HepG2 (cell line): ENCODE data around the gene SDC4. TPM values are rescaled to one million over a fixed set of nuclear protein-coding genes. Genes with fewer than 3 reads are reported as not detected.
A peak's percentile ranks its signal among the peaks of the same experiment; 100 is the strongest.

Experiments used
- ETV5 ChIP-seq: IDR thresholded peaks from 2 replicates; pipeline ENCODE4 v1.6.1; 2018; ENCODE audit warnings: missing biosample characterization, missing genetic modification reagents, inconsistent platforms, borderline replicate concordance
- FOXP1 ChIP-seq, 2 experiments: fragments of 450-650 bp in 1 of 2; IDR thresholded peaks; 2 replicates each; pipeline ENCODE4 v1.6.1; 2017 to 2018; ENCODE audit warnings: antibody characterized with exemption in 1 of 2
- GFI1 ChIP-seq: sonication (generic); formaldehyde crosslinking; IDR thresholded peaks from 2 replicates; pipeline ENCODE4 v1.5.0; 2020; ENCODE audit warnings: missing genetic modification reagents, mild to moderate bottlenecking, borderline replicate concordance
- KAT8 ChIP-seq: IDR thresholded peaks from 2 replicates; pipeline ENCODE4 v1.6.1; 2016; ENCODE audit warnings: missing genetic modification reagents, missing compliant biosample characterization
- MIER3 ChIP-seq: IDR thresholded peaks from 2 replicates; pipeline ENCODE4 v1.6.1; 2016; ENCODE audit warnings: missing compliant biosample characterization, borderline replicate concordance
- RELA ChIP-seq: sonication (generic); formaldehyde crosslinking; IDR thresholded peaks from 2 replicates; pipeline ENCODE4 v1.4.0; 2020; ENCODE audit warnings: missing genetic modification reagents
- RNF2 ChIP-seq: fragments of 450-650 bp; conservative IDR thresholded peaks from 2 replicates; pipeline ENCODE4 v1.6.1; 2016; ENCODE audit warnings: low read depth
- SMYD3 ChIP-seq: sonication (generic); formaldehyde crosslinking; IDR thresholded peaks from 2 replicates; pipeline ENCODE4 v1.8.1; 2023; ENCODE audit warnings: mild to moderate bottlenecking, missing genetic modification reagents
- SOX5 ChIP-seq: IDR thresholded peaks from 2 replicates; pipeline ENCODE4 v1.6.1; 2016; ENCODE audit warnings: borderline replicate concordance
- TBX2 ChIP-seq: sonication (generic); formaldehyde crosslinking; IDR thresholded peaks from 2 replicates; pipeline ENCODE4 v1.5.0; 2020; ENCODE audit warnings: missing genetic modification reagents, mild to moderate bottlenecking, borderline replicate concordance
- TOE1 ChIP-seq: sonication (generic); formaldehyde crosslinking; IDR thresholded peaks from 2 replicates; pipeline ENCODE4 v1.4.0; 2020; ENCODE audit warnings: mild to moderate bottlenecking, missing genetic modification reagents
- XRCC5 ChIP-seq: fragments of 200-400 bp; formaldehyde crosslinking; optimal IDR thresholded peaks from 2 replicates; pipeline ENCODE3; 2017; ENCODE audit warnings: mild to moderate bottlenecking, low read length
- ZNF510 ChIP-seq: sonication (generic); formaldehyde crosslinking; IDR thresholded peaks from 2 replicates; pipeline ENCODE4 v1.4.0; 2020; ENCODE audit warnings: low read depth, mild to moderate bottlenecking, missing genetic modification reagents
- ZNF709 ChIP-seq: sonication (generic); formaldehyde crosslinking; IDR thresholded peaks from 2 replicates; pipeline ENCODE4 v1.5.0; 2020; ENCODE audit warnings: mild to moderate bottlenecking, missing genetic modification reagents
- ZNF891 ChIP-seq: sonication (generic); formaldehyde crosslinking; IDR thresholded peaks from 2 replicates; pipeline ENCODE4 v1.5.0; 2020; ENCODE audit warnings: mild to moderate bottlenecking, missing genetic modification reagents
- ZSCAN25 ChIP-seq: sonication (generic); formaldehyde crosslinking; IDR thresholded peaks from 2 replicates; pipeline ENCODE4 v1.8.0; 2022; ENCODE audit warnings: mild to moderate bottlenecking, missing genetic modification reagents
- polyA plus RNA-seq, 8 experiments: library from polyadenylated mRNA; depleted of rRNA in 3 of 8; stranded (reverse) in 7 of 8; unstranded in 1 of 8; fragments of >200 nt; fragmentation: Illumina TruSeq in 4 of 8; extraction: Trizol in 4 of 8; gene quantifications; 2 replicates each; pipeline versions ENCODE4 v1.2.1 to v1.2.3, GENCODE V29; 2011 to 2016; ENCODE audit warnings: low read depth in 4 of 8, missing spikeins in 1 of 8, mixed read lengths in 1 of 8; ENCODE audit not compliant: insufficient read depth in 1 of 8
- total RNA-seq, 5 experiments: library from RNA; depleted of rRNA; stranded (reverse); fragments of >200 nt; fragmentation: Illumina TruSeq; extraction: Trizol; gene quantifications; 2 replicates each; pipeline ENCODE4 v1.2.3, GENCODE V29; 2016; ENCODE audit warnings: low read depth in 1 of 5
- TF ChIP-seq, protein P1 (sequence below): sonication (generic); formaldehyde crosslinking; IDR thresholded peaks from 2 replicates; pipeline ENCODE4 v1.4.0; 2020; ENCODE audit warnings: missing genetic modification reagents
- TF ChIP-seq, protein P2 (sequence below), 2 experiments: fragments of 450-650 bp in 1 of 2; sonication (generic) in 1 of 2; formaldehyde crosslinking; IDR thresholded peaks; 2 replicates each; pipeline versions ENCODE4 v1.5.0 to v1.8.0; 2020 to 2022; ENCODE audit warnings: mild to moderate bottlenecking in 1 of 2, missing genetic modification reagents in 1 of 2
- TF ChIP-seq, protein P3 (sequence below): sonication (generic); formaldehyde crosslinking; conservative IDR thresholded peaks from 2 replicates; pipeline ENCODE4 v1.8.0; 2022; ENCODE audit warnings: mild to moderate bottlenecking, moderate library complexity, missing genetic modification reagents
- TF ChIP-seq, protein P4 (sequence below): sonication (generic); formaldehyde crosslinking; IDR thresholded peaks from 2 replicates; pipeline ENCODE4 v1.4.0; 2020; ENCODE audit warnings: missing genetic modification reagents, low read depth, mild to moderate bottlenecking, borderline replicate concordance
- TF ChIP-seq, protein P5 (sequence below): IDR thresholded peaks from 2 replicates; pipeline ENCODE4 v1.6.1; 2018; ENCODE audit warnings: missing genetic modification reagents, mild to moderate bottlenecking, missing compliant biosample characterization
- TF ChIP-seq, protein P6 (sequence below): sonication (generic); formaldehyde crosslinking; IDR thresholded peaks from 2 replicates; pipeline ENCODE4 v1.8.1; 2023; ENCODE audit warnings: mild to moderate bottlenecking, missing genetic modification reagents

Gene SDC4
- total and polyA plus RNA-seq, 2 of the 13 experiments (the other 11 are each of a cell fraction or from before 2014, with no cell fraction given), result 49.0 to 65.1 TPM

DNA sequence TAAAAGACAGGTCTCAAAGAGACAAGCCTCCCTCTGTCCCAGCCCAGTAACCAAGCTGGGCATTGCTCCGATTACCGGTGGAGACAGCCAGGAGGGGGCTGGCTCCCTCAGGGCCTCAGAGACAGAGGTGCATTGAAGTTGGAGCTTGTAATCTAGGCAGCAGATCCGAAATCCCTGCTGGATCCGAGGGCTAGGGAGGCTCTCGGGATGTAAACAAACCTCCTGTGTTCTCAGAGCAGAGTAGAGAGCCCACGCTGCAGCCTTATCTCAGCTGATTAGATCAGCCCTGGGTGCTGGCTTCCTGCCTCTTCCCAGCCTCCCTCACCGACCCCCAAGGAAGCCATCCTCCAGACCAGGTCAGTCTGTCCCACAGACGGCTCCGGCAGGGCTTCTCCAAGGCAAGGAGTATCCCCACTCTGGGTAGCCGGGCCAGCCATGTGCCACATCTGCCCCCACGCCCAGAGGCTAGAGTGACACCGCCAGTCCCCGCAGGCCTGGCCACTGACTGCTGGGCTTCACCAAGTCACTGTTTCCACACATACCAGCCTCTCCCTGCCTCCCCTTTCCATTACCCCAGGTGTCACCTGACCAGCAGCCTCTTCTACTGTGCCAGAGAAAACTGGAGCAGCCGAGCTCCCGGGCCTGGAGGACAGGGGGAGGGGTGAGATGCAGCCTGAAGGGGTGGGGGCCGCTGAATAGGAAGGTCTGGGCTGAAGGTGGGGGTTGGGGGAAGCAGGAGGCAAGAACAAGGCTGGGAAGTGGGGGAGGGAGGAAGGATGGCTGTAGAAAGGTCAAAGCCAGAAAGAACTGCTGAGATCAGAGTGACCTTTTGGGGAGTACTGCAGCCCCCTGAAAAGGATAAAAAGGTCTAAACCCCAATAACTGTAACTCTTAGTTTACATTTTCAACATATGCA lies 6.0 kb downstream of the SDC4 start (continued):
- TF ChIP-seq, protein P1, sequence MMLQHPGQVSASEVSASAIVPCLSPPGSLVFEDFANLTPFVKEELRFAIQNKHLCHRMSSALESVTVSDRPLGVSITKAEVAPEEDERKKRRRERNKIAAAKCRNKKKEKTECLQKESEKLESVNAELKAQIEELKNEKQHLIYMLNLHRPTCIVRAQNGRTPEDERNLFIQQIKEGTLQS (CRISPR knock-in tag), result no peak; the same call in 1 of the 2 replicates
- TF ChIP-seq GFI1 (CRISPR knock-in tag), result peak; percentile 64; the same call in 1 of the 2 replicates
- no peak for TF ChIP-seq TOE1 (CRISPR knock-in tag)
- TF ChIP-seq TBX2, result peak; percentile 84; the same call in 1 of the 2 replicates
- TF ChIP-seq, protein P2, sequence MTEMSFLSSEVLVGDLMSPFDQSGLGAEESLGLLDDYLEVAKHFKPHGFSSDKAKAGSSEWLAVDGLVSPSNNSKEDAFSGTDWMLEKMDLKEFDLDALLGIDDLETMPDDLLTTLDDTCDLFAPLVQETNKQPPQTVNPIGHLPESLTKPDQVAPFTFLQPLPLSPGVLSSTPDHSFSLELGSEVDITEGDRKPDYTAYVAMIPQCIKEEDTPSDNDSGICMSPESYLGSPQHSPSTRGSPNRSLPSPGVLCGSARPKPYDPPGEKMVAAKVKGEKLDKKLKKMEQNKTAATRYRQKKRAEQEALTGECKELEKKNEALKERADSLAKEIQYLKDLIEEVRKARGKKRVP (CRISPR knock-in tag; IDR thresholded peaks at IDR 0.05), result no peak
- TF ChIP-seq, protein P3, sequence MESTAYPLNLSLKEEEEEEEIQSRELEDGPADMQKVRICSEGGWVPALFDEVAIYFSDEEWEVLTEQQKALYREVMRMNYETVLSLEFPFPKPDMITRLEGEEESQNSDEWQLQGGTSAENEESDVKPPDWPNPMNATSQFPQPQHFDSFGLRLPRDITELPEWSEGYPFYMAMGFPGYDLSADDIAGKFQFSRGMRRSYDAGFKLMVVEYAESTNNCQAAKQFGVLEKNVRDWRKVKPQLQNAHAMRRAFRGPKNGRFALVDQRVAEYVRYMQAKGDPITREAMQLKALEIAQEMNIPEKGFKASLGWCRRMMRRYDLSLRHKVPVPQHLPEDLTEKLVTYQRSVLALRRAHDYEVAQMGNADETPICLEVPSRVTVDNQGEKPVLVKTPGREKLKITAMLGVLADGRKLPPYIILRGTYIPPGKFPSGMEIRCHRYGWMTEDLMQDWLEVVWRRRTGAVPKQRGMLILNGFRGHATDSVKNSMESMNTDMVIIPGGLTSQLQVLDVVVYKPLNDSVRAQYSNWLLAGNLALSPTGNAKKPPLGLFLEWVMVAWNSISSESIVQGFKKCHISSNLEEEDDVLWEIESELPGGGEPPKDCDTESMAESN (CRISPR knock-in tag), result no peak
- peak; percentile 80; the same call in 1 of the 2 replicates for TF ChIP-seq ZNF510 (CRISPR knock-in tag)
- TF ChIP-seq ZNF709 (CRISPR knock-in tag), result 0 out of 2 replicates have a peak, but pooled peaks have one; percentile 53
- 0 out of 2 replicates have a peak, but pooled peaks have one; percentile 33 for TF ChIP-seq KAT8 (CRISPR knock-in tag)
- TF ChIP-seq ZSCAN25 (CRISPR knock-in tag), result no peak; the same call in none of the 2 replicates
- TF ChIP-seq, protein P4, sequence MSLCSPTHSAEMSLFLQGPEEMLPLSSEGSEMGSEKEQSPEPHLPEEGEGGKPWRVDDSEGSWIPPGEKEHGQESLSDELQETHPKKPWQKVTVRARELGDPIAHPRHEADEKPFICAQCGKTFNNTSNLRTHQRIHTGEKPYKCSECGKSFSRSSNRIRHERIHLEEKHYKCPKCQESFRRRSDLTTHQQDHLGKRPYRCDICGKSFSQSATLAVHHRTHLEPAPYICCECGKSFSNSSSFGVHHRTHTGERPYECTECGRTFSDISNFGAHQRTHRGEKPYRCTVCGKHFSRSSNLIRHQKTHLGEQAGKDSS (CRISPR knock-in tag), result no peak
- TF ChIP-seq MIER3 (CRISPR knock-in tag), result no peak
- TF ChIP-seq RNF2, result no peak
- no peak for TF ChIP-seq RELA (CRISPR knock-in tag)
- peak; percentile 67 for TF ChIP-seq ZNF891 (CRISPR knock-in tag)
- TF ChIP-seq ETV5 (CRISPR knock-in tag), result peak; percentile 69; the same call in 1 of the 2 replicates
- peak; percentile 81 for TF ChIP-seq XRCC5
- TF ChIP-seq, protein P5, sequence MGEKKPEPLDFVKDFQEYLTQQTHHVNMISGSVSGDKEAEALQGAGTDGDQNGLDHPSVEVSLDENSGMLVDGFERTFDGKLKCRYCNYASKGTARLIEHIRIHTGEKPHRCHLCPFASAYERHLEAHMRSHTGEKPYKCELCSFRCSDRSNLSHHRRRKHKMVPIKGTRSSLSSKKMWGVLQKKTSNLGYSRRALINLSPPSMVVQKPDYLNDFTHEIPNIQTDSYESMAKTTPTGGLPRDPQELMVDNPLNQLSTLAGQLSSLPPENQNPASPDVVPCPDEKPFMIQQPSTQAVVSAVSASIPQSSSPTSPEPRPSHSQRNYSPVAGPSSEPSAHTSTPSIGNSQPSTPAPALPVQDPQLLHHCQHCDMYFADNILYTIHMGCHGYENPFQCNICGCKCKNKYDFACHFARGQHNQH (CRISPR knock-in tag), result peak; percentile 56; the same call in 1 of the 2 replicates
- no peak for TF ChIP-seq SMYD3 (CRISPR knock-in tag)
- TF ChIP-seq SOX5, result 0 out of 2 replicates have a peak, but pooled peaks have one; percentile 28
- TF ChIP-seq FOXP1 (IDR thresholded peaks at IDR 0.05), result 0 out of 2 replicates have a peak, but pooled peaks have one; percentile 19
- peak; percentile 59 for TF ChIP-seq FOXP1 (CRISPR knock-in tag; IDR thresholded peaks at IDR 0.05)
- TF ChIP-seq, protein P6, sequence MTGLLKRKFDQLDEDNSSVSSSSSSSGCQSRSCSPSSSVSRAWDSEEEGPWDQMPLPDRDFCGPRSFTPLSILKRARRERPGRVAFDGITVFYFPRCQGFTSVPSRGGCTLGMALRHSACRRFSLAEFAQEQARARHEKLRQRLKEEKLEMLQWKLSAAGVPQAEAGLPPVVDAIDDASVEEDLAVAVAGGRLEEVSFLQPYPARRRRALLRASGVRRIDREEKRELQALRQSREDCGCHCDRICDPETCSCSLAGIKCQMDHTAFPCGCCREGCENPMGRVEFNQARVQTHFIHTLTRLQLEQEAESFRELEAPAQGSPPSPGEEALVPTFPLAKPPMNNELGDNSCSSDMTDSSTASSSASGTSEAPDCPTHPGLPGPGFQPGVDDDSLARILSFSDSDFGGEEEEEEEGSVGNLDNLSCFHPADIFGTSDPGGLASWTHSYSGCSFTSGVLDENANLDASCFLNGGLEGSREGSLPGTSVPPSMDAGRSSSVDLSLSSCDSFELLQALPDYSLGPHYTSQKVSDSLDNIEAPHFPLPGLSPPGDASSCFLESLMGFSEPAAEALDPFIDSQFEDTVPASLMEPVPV (CRISPR knock-in tag), result peak; percentile 73; the same call in 1 of the 2 replicates
